Chondrocyte (in vitro differentiated cells): ENCODE data around the gene B3GNT3. TPM values are rescaled to one million over a fixed set of nuclear protein-coding genes. Genes with fewer than 3 reads are reported as not detected.

Experiments
- DNase-seq: peaks from one replicate; pipeline ENCODE4 v3.0.0; 2021; ENCODE audit warnings: mixed read lengths, low spot score
- H3K27ac Mint-ChIP-seq: one replicate; pipeline ENCODE4 v1.8.0; 2021; ENCODE audit warnings: mild to moderate bottlenecking, moderate library complexity, mixed read lengths; ENCODE audit not compliant: unreplicated experiment
- H3K27me3 Mint-ChIP-seq: 2 replicates; pipeline ENCODE4 v1.8.0; 2021; ENCODE audit warnings: low read depth, mixed read lengths
- H3K36me3 Mint-ChIP-seq: 2 replicates; pipeline ENCODE4 v1.8.0; 2021; ENCODE audit warnings: low read depth, mixed read lengths
- H3K4me1 Mint-ChIP-seq: 2 replicates; pipeline ENCODE4 v1.8.0; 2021; ENCODE audit warnings: low read depth, mild to moderate bottlenecking, mixed read lengths
- H3K4me3 Mint-ChIP-seq: one replicate; pipeline ENCODE4 v1.8.0; 2021; ENCODE audit warnings: mild to moderate bottlenecking, moderate library complexity, mixed read lengths; ENCODE audit not compliant: unreplicated experiment
- H3K9me3 Mint-ChIP-seq: 2 replicates; pipeline ENCODE4 v1.8.0; 2021; ENCODE audit warnings: low read depth, mixed read lengths
- total RNA-seq: library from RNA; stranded (reverse); gene quantifications from 3 replicates; pipeline ENCODE4 v1.2.1, GENCODE V29; 2021
- TF ChIP-seq, protein P1 (sequence below): fragments of 200-600 bp; sonication (generic); IDR thresholded peaks from 2 replicates; pipeline ENCODE4 v1.5.0; 2021; ENCODE audit warnings: antibody characterized with exemption, mild to moderate bottlenecking, moderate library complexity

Gene B3GNT3
- total RNA-seq, 1 donor from 2014 or later = not detected

DNA sequence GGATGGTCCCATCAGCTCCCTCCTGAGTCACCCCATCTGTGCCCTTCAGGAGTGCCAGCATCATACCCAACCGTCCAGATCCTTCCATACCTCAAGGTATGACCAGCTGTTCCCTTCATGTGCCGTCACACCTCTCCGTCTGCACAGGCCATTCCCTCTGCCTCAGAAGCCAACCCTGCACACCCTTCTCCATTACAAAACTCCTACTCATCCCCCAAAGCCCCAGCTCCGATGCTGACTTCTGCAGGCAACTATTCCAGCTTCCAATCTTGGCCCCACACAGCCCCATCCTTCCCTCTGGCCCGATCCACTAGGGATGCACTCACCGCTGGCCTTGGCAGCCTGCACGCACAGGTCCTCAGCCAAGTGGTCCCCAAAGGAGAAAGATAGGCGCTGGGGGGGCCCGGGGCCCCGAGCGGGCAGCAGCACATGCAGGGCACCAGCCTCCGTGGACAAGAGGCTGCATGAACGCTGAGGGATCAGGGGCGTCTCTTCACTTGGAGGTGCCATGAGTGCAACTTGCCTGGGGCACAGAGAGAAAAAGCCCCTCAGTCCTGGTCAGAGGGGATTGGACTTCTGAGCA, 49.1 kb downstream of the B3GNT3 start:
- TF ChIP-seq, protein P1, sequence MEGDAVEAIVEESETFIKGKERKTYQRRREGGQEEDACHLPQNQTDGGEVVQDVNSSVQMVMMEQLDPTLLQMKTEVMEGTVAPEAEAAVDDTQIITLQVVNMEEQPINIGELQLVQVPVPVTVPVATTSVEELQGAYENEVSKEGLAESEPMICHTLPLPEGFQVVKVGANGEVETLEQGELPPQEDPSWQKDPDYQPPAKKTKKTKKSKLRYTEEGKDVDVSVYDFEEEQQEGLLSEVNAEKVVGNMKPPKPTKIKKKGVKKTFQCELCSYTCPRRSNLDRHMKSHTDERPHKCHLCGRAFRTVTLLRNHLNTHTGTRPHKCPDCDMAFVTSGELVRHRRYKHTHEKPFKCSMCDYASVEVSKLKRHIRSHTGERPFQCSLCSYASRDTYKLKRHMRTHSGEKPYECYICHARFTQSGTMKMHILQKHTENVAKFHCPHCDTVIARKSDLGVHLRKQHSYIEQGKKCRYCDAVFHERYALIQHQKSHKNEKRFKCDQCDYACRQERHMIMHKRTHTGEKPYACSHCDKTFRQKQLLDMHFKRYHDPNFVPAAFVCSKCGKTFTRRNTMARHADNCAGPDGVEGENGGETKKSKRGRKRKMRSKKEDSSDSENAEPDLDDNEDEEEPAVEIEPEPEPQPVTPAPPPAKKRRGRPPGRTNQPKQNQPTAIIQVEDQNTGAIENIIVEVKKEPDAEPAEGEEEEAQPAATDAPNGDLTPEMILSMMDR = no peak
- H3K4me3 Mint-ChIP-seq = no peak overlapping the region
- H3K4me1 Mint-ChIP-seq = peaks cover 14% of the 10 kb centered on the region
- no peaks in the 10 kb centered on the region for H3K9me3 Mint-ChIP-seq
- peak overlapping the region; percentile 47 for H3K27ac Mint-ChIP-seq
- no peak for DNase-seq
- no peaks in the 10 kb centered on the region for H3K36me3 Mint-ChIP-seq
- peaks cover 5% of the 10 kb centered on the region for H3K27me3 Mint-ChIP-seq

DNA sequence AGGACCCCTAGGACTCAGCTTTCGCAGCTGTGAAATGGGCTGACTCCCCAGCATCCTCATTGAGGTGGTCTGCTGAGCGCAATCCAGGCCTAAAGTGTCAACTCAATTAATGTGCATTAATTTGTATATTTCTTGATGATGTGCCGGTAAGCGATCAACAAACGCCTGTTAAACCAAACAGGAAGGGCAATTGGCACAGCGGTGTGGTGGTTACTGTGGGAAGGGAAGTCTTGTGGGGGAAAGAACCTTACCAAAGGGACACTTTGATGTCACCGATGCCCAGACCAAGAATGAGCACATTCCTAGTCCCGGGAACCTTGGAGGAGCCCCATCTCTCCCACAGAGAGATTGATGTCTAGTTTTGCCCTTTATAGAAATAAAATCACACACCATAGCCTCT, 51.2 kb downstream of the B3GNT3 start:
- TF ChIP-seq, protein P1 = no peak
- Mint-ChIP-seq H3K4me3 (no peak overlapping the region), H3K27ac (no peak overlapping the region), H3K9me3 (no peaks in the 10 kb centered on the region), H3K36me3 (no peaks in the 10 kb centered on the region), H3K4me1 (peaks cover 18% of the 10 kb centered on the region), H3K27me3 (no peaks in the 10 kb centered on the region)
- DNase-seq = no peak

DNA sequence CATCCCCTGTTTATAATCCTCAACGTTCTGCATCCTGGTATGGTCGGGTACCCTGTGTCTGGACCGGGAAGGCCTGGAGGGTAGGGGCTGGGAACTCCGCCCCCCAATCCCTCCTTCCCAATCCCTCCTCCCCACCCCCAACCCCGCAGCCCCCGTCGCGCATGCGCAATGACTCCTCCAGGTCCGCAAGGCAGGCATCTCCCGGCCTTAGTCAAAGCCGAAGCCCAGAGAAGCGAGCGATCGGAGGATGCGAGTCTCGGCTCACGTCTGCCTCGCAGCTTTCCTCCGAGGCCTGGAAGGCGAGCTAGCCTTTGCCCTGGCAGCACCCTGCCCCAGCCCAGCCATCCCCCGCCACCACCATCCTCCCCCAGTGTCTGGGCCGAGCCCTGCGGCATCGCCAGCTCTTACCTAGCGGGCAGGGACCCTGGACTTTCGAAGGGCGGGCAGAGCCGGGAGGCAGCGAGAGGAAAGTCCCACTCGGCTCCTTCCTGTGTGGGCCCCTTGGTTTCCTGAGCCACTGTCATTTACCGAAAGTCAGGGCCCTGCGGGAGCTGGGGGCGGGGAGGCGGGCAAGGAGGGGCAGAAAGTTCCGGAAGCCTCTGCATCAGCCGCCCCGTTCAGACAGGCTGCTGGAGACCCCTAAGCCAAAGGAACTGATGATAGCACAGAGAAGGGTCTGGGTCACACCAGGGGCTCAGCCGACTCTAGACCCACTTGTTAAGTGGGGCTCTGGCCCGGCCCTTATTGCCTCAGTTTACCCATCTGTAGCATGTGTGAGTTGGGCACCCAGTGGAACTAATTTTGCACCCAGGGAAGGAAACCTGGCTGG, 52.8 kb downstream of the B3GNT3 start, which contains the start of gene JAK3:
JAK3 (minus strand) TSS at position 445 of the 829 bp plus-strand sequence. CDS start 3,565 bp downstream, outside the sequence.
- DNase-seq = no peak

DNA sequence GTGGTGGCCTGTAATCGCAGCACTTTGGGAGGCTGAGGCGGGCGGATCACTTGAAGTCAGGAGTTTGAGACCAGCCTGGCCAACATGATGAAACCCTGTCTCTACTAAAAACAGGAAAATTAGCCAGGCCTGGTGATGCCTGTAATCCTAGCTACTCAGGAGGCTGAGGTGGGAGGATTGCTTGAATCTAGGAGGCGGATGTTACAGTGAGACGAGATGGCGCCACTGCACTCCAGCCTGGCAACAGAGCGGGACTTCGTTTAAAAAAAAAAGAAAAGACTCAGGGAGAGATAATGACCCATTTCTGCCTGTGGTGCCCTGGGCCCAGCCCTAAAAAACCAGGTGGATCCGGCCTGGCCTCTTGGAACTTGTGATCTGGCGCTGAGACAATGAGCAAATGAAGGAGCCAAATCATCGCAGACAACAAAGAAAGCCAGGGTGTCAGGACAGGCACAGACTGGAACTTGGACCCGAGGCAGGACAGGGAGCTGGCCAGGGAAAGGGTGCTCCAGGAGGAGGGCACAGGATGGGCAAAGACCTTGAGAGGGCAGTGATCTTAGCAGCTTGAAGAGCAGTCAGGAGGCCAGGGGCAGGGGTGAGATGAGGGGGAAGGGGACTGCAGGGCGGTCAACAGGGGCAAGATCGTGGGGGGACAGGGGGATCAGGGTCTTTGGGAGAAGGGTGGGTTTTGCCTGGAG, 53.8 kb downstream of the B3GNT3 start:
- no peak overlapping the region for H3K4me3 Mint-ChIP-seq
- peaks cover 8% of the 10 kb centered on the region for H3K4me1 Mint-ChIP-seq
- no peaks in the 10 kb centered on the region for H3K27me3 Mint-ChIP-seq
- no peaks in the 10 kb centered on the region for H3K9me3 Mint-ChIP-seq
- DNase-seq = no peak
- H3K27ac Mint-ChIP-seq = peak overlapping the region; percentile 65
- TF ChIP-seq, protein P1 = no peak
- H3K36me3 Mint-ChIP-seq = no peaks in the 10 kb centered on the region

More for the DNA sequence above, 52.8 kb downstream of the B3GNT3 start, which contains the start of gene JAK3:
- no peaks in the 10 kb centered on the region for H3K27me3 Mint-ChIP-seq
- peak within 1 kb of the TSS; percentile 63 for H3K4me3 Mint-ChIP-seq
- peak within 1 kb of the TSS; percentile 88 for H3K27ac Mint-ChIP-seq
- H3K4me1 Mint-ChIP-seq = peaks cover 8% of the 10 kb centered on the region
- H3K36me3 Mint-ChIP-seq = no peaks in the 10 kb centered on the region
- TF ChIP-seq, protein P1 = no peak
- H3K9me3 Mint-ChIP-seq = no peaks in the 10 kb centered on the region

DNA sequence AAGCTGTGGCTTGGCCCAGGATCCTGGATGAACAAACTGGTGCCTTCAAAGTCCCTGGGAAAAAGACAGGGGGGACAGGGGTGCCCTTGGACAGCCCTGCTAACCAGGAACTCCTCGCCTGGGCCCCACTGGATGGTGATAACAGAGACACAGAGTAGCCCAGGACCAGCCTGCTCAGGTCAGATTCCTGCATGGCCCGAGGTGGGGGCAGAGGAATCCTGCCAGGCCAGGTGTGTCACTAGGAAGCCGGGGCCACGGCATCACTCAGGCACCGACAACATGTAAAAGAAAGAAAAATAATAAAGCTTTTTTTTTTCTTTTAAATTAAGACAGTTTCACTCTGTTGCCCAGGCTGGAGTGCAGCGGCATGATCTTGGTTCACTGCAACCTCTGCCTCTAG, 59.1 kb downstream of the B3GNT3 start:
- peaks cover 6% of the 10 kb centered on the region for H3K27me3 Mint-ChIP-seq
- H3K4me3 Mint-ChIP-seq = no peak overlapping the region
- no peak overlapping the region for H3K27ac Mint-ChIP-seq
- no peaks in the 10 kb centered on the region for H3K36me3 Mint-ChIP-seq
- peaks cover 8% of the 10 kb centered on the region for H3K4me1 Mint-ChIP-seq
- H3K9me3 Mint-ChIP-seq = no peaks in the 10 kb centered on the region
- TF ChIP-seq, protein P1 = no peak
- DNase-seq = no peak
